GM12892 (cell line): ENCODE data around the gene UCK2.

Source experiments
- POLR2A ChIP-seq: IDR thresholded peaks from 2 replicates; pipeline ENCODE4 v1.6.1; 2011; ENCODE audit warnings: low read depth, low read length, control low read depth
- POLR2AphosphoS5 ChIP-seq: IDR thresholded peaks from 2 replicates; pipeline ENCODE4 v1.6.1; 2011; ENCODE audit warnings: low read depth, low read length, control low read depth

DNA sequence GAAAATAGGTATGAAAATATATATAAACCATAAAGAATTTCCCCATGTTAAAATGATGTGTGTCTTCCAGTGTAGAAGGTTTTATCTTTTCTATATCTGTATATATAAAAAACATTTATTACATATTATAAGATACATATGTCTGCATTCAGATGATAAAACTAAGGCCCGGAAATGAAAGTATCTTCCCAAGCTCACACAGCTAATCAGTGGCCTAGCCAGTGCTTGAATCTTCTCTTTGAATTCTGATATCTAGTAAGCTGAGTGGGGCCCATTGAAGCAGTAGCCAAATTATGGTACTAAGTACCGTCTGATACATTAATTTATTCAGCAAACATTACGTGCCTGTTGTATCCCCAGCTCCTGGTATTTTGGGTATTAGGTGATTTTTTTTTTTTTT, 28.6 kb downstream of the UCK2 start:
- no peak for TF ChIP-seq POLR2A
- no peak for TF ChIP-seq POLR2AphosphoS5
